Thyroid gland (tissue), 4 donors: ENCODE data around the gene ACTR3C.

Source experiments
- CTCF ChIP-seq, 6 experiments: fragments of 200-600 bp in 3 of 6; fragments of 450-650 bp in 3 of 6; sonication (generic) in 3 of 6; IDR thresholded peaks; one replicate each; pipeline ENCODE4 v1.5.1; 2016 to 2019; ENCODE audit warnings: antibody characterized with exemption in 6 of 6, mild to moderate bottlenecking in 2 of 6, inconsistent platforms in 1 of 6, moderate library complexity in 1 of 6
- POLR2A ChIP-seq, 2 donors: fragments of 450-650 bp; IDR thresholded peaks; one replicate each; pipeline ENCODE4 v1.6.1; 2017; ENCODE audit warnings: antibody characterized with exemption in 2 of 2, mild to moderate bottlenecking in 2 of 2, moderate library complexity in 1 of 2

GRCh38 chr7:150327308-150327707 lies 4.0 kb upstream of the ACTR3C start:
- TF ChIP-seq CTCF (IDR thresholded peaks at IDR 0.05) (no peak), POLR2A (IDR thresholded peaks at IDR 0.05) (no peak)
